PC-3 (cell line): ENCODE results near the gene CDC40. TPM values are rescaled to one million over a fixed set of nuclear protein-coding genes. Genes with fewer than 3 reads are reported as not detected.

Experiments
- ATAC-seq: fragments of 200-7000 bp; cut with Tn5 transposase; 2 replicates; pipeline ENCODE4 v1.9.1; 2020; ENCODE audit warnings: mild to moderate bottlenecking, moderate library complexity
- BruUV-seq: library from RNA; stranded (reverse); fragments of 400-500 nt; replicated peaks from 2 replicates; lab custom pipeline; 2021; lab: Mats Ljungman, UMichigan
- CTCF ChIA-PET: fragments of 300-600 bp; sonication (Branson Sonifier 250); formaldehyde crosslinking; loops from one replicate; lab custom pipeline; 2022; ENCODE audit warnings: antibody characterized with exemption; lab: Charles Lee
- POLR2A ChIA-PET: fragments of 300-600 bp; sonication (Branson Sonifier 250); formaldehyde crosslinking; loops from one replicate; lab custom pipeline; 2022; ENCODE audit warnings: antibody characterized with exemption; ENCODE audit not compliant: unreplicated experiment; lab: Charles Lee
- DNase-seq: peaks from one replicate; pipeline ENCODE4 v3.0.0-alpha.2; 2015
- H2AFZ ChIP-seq: fragments of 300-600 bp; sonication (generic); 2 replicates; pipeline ENCODE4 v1.6.0; 2016; ENCODE audit warnings: antibody characterized with exemption, low read length
- H3F3A ChIP-seq: fragments of 300-600 bp; sonication (generic); one replicate; pipeline ENCODE4 v1.6.0; 2017; ENCODE audit warnings: antibody characterized with exemption, low read length, control low read depth, mild to moderate bottlenecking; ENCODE audit not compliant: unreplicated experiment
- H3K27ac ChIP-seq: fragments of 300-600 bp; sonication (generic); 2 replicates; pipeline ENCODE4 v1.5.1; 2016; ENCODE audit warnings: mild to moderate bottlenecking, low read length
- H3K27me3 ChIP-seq: fragments of 300-600 bp; sonication (generic); 2 replicates; pipeline ENCODE4 v1.6.1; 2016; ENCODE audit warnings: low read length, mixed read lengths
- H3K36me3 ChIP-seq: fragments of 300-600 bp; sonication (generic); 2 replicates; pipeline ENCODE4 v1.6.1; 2016; ENCODE audit warnings: low read depth, mixed run types, low read length, mixed read lengths
- H3K4me1 ChIP-seq: fragments of 300-600 bp; sonication (generic); 2 replicates; pipeline ENCODE4 v1.5.1; 2016; ENCODE audit warnings: low read length; ENCODE audit not compliant: insufficient read depth
- H3K4me2 ChIP-seq: fragments of 300-600 bp; sonication (generic); 2 replicates; pipeline ENCODE4 v1.6.0; 2016; ENCODE audit warnings: low read length
- H3K4me3 ChIP-seq: fragments of 300-600 bp; sonication (generic); 2 replicates; pipeline ENCODE4 v1.5.1; 2016; ENCODE audit warnings: mild to moderate bottlenecking, low read length, mixed read lengths
- H3K79me2 ChIP-seq: fragments of 300-600 bp; sonication (generic); 2 replicates; pipeline ENCODE4 v1.6.1; 2017; ENCODE audit warnings: low read length, mixed read lengths
- H3K9ac ChIP-seq: fragments of 300-600 bp; sonication (generic); 2 replicates; pipeline ENCODE4 v1.6.0; 2016; ENCODE audit warnings: mild to moderate bottlenecking, low read length
- H3K9me2 ChIP-seq: fragments of 300-600 bp; sonication (generic); replicated peaks from 2 replicates; pipeline ENCODE4 v1.6.1; 2016; ENCODE audit warnings: mixed run types, low read length, mixed read lengths
- H3K9me3 ChIP-seq: fragments of 300-600 bp; sonication (generic); 2 replicates; pipeline ENCODE4 v1.6.1; 2016; ENCODE audit warnings: low read length, mixed read lengths
- H4K20me1 ChIP-seq: fragments of 300-600 bp; sonication (generic); 2 replicates; pipeline ENCODE4 v1.6.1; 2016; ENCODE audit warnings: low read length, mixed read lengths
- CTCF ChIP-seq: fragments of 300-600 bp; sonication (generic); conservative IDR thresholded peaks from 2 replicates; pipeline ENCODE4 v1.5.1; 2017; ENCODE audit warnings: antibody characterized with exemption, low read depth, mild to moderate bottlenecking, low read length
- EZH2 ChIP-seq: fragments of 300-600 bp; sonication (generic); IDR thresholded peaks from one replicate; pipeline ENCODE4 v1.6.1; 2017; ENCODE audit warnings: antibody characterized with exemption, mild to moderate bottlenecking, low read length; ENCODE audit not compliant: unreplicated experiment
- EZH2phosphoT487 ChIP-seq: fragments of 300-600 bp; sonication (generic); IDR thresholded peaks from 2 replicates; pipeline ENCODE4 v1.6.1; 2018; ENCODE audit warnings: mild to moderate bottlenecking, antibody characterized with exemption, low read length, borderline replicate concordance
- intact Hi-C: fragments of 100-400 bp; cut with micrococcal nuclease; formaldehyde crosslinking; loops from 2 replicates; pipeline ENCODE4 v1.9.0; 2023
- total RNA-seq: library from RNA; depleted of rRNA; stranded (reverse); fragments of >200 nt; gene quantifications from 2 replicates; pipeline ENCODE4 v1.2.3, GENCODE V29; 2014

The CDC40 gene
- total RNA-seq, 1 experiment from 2014 or later: 8.9 TPM

- Histone ChIP-seq H2AFZ (no peak overlapping the region), H4K20me1 (no peaks in the 10 kb centered on the region), H3K36me3 (no peaks in the 10 kb centered on the region), H3K9me3 (no peaks in the 10 kb centered on the region), H3K4me1 (no peaks in the 10 kb centered on the region), H3K4me2 (no peak overlapping the region), H3F3A (no peaks in the 10 kb centered on the region), H3K79me2 (no peaks in the 10 kb centered on the region), H3K4me3 (no peak overlapping the region), H3K9ac (no peak overlapping the region), H3K27me3 (no peaks in the 10 kb centered on the region), H3K27ac (no peak overlapping the region), H3K9me2 (no peaks in the 10 kb centered on the region)
- ChIA-PET POLR2A (no interaction called here), CTCF (no interaction called here)
- DNase-seq: no peak
- no TSS peak for BruUV-seq
- TF ChIP-seq CTCF (no peak), EZH2phosphoT487 (no peak), EZH2 (no peak)
- intact Hi-C loops: no loop called here
- no peak for ATAC-seq
These were observed 70.6 kb downstream of the CDC40 start for GRCh38 chr6:110250838-110251237.

- no peak for ATAC-seq
- H4K20me1 ChIP-seq: no peaks in the 10 kb centered on the region
- ChIA-PET POLR2A (no interaction called here), CTCF (no interaction called here)
- no peaks in the 10 kb centered on the region for H3K9me2 ChIP-seq
- no peaks in the 10 kb centered on the region for H3K27me3 ChIP-seq
- H3K4me3 ChIP-seq: no peak overlapping the region
- no TSS peak for BruUV-seq
- no peak overlapping the region for H3K4me2 ChIP-seq
- intact Hi-C loops: no loop called here
- H3F3A ChIP-seq: no peaks in the 10 kb centered on the region
- TF ChIP-seq CTCF (no peak), EZH2 (no peak), EZH2phosphoT487 (no peak)
- no peaks in the 10 kb centered on the region for H3K4me1 ChIP-seq
- no peak overlapping the region for H2AFZ ChIP-seq
- no peaks in the 10 kb centered on the region for H3K79me2 ChIP-seq
- no peak overlapping the region for H3K27ac ChIP-seq
- no peaks in the 10 kb centered on the region for H3K9me3 ChIP-seq
- H3K36me3 ChIP-seq: no peaks in the 10 kb centered on the region
- H3K9ac ChIP-seq: no peak overlapping the region
- peak; percentile 26 for DNase-seq
These were observed 75.1 kb downstream of the CDC40 start for GRCh38 chr6:110255211-110255750.

- H3K9me3 ChIP-seq: no peaks in the 10 kb centered on the region
- no peak overlapping the region for H2AFZ ChIP-seq
- H3K4me3 ChIP-seq: no peak overlapping the region
- no peaks in the 10 kb centered on the region for H4K20me1 ChIP-seq
- no peak overlapping the region for H3K4me2 ChIP-seq
- no TSS peak for BruUV-seq
- H3K36me3 ChIP-seq: no peaks in the 10 kb centered on the region
- ChIA-PET CTCF (no interaction called here), POLR2A (no interaction called here)
- intact Hi-C loops: no loop called here
- H3K79me2 ChIP-seq: no peaks in the 10 kb centered on the region
- no peak overlapping the region for H3K27ac ChIP-seq
- no peak for TF ChIP-seq CTCF
- no peak for TF ChIP-seq EZH2phosphoT487
- no peak overlapping the region for H3K9ac ChIP-seq
- ATAC-seq (no peak), DNase-seq (no peak)
- H3K27me3 ChIP-seq: no peaks in the 10 kb centered on the region
- no peaks in the 10 kb centered on the region for H3K4me1 ChIP-seq
- no peaks in the 10 kb centered on the region for H3F3A ChIP-seq
- no peaks in the 10 kb centered on the region for H3K9me2 ChIP-seq
These were observed 76.1 kb downstream of the CDC40 start for GRCh38 chr6:110256366-110256765.
